H1 (cell line): ENCODE results near the gene EHD4. TPM values are rescaled to one million over a fixed set of nuclear protein-coding genes. Genes with fewer than 3 reads are reported as not detected.

ENCODE experiments used
- ATF3 ChIP-seq: IDR thresholded peaks from 2 replicates; pipeline ENCODE4 v1.6.1; 2011; ENCODE audit warnings: low read depth, mild to moderate bottlenecking, low read length; ENCODE audit not compliant: insufficient read depth
- CBX8 ChIP-seq: fragments of 300-800, 300-1000 bp; sonication (generic); IDR thresholded peaks from 2 replicates; pipeline ENCODE4 v1.7.1; 2016; ENCODE audit warnings: low read depth, low read length, borderline replicate concordance
- CHD7 ChIP-seq: fragments of 300-600 bp; sonication (generic); IDR thresholded peaks from 2 replicates; pipeline ENCODE4 v1.7.1; 2012; ENCODE audit warnings: low read length, moderate library complexity, mild to moderate bottlenecking, inconsistent platforms; ENCODE audit not compliant: insufficient replicate concordance
- CREB1 ChIP-seq: IDR thresholded peaks from 2 replicates; pipeline ENCODE4 v1.6.1; 2012; ENCODE audit warnings: inconsistent platforms
- KDM5A ChIP-seq: fragments of 200-600 bp; IDR thresholded peaks from 2 replicates; pipeline ENCODE4 v1.7.1; 2012; ENCODE audit warnings: mild to moderate bottlenecking, low read length, inconsistent platforms, mixed read lengths
- MAX ChIP-seq: IDR thresholded peaks from 2 replicates; pipeline ENCODE4 v1.6.1; 2012; ENCODE audit warnings: inconsistent platforms
- NANOG ChIP-seq: IDR thresholded peaks from 2 replicates; pipeline ENCODE4 v1.6.1; 2011; ENCODE audit warnings: low read length, low read depth, mild to moderate bottlenecking, inconsistent platforms; ENCODE audit not compliant: insufficient read depth, poor library complexity, severe bottlenecking
- PHF8 ChIP-seq: fragments of 200-600 bp; sonication (generic); conservative IDR thresholded peaks from 2 replicates; pipeline ENCODE4 v1.7.1; 2012; ENCODE audit warnings: low read depth, mild to moderate bottlenecking, inconsistent platforms, low read length, moderate library complexity
- POLR2AphosphoS5 ChIP-seq: IDR thresholded peaks from 2 replicates; pipeline ENCODE4 v1.6.1; 2011; ENCODE audit warnings: low read depth, low read length
- SP1 ChIP-seq: IDR thresholded peaks from 2 replicates; pipeline ENCODE4 v1.6.1; 2011; ENCODE audit warnings: low read depth, low read length
- TCF12 ChIP-seq: IDR thresholded peaks from 2 replicates; pipeline ENCODE4 v1.6.1; 2011; ENCODE audit warnings: low read depth, mild to moderate bottlenecking, low read length
- YY1 ChIP-seq: IDR thresholded peaks from 2 replicates; pipeline ENCODE4 v1.6.1; 2011; ENCODE audit warnings: low read depth, mild to moderate bottlenecking, low read length
- polyA plus RNA-seq, 7 experiments: library from polyadenylated mRNA; depleted of rRNA in 3 of 7; stranded (reverse) in 5 of 7; unstranded in 2 of 7; fragments of >200 nt in 5 of 7; fragments of 200-250 nt in 2 of 7; gene quantifications; 1 replicate in 5 of 7; 2 replicates in 1 of 7; 4 replicates in 1 of 7; pipeline versions ENCODE4 v1.2.1 to v1.2.3, GENCODE V29; 2011 to 2013; ENCODE audit warnings: missing spikeins in 2 of 7, mixed read lengths in 2 of 7
- total RNA-seq: library from RNA; stranded (reverse); fragmentation: NEBNext Ultra II Directional; extraction: Animal tissue kit (Norgen Biotek cat#: 25700); gene quantifications from 2 replicates; pipeline ENCODE4 v1.2.1, GENCODE V29; 2021

Gene EHD4
- total and polyA plus RNA-seq, 2 of the 8 experiments (the other 6 are each of a cell fraction or from before 2014, with no cell fraction given): 17.5 to 24.5 TPM

GRCh38 chr15:41848631-41849030 is 123.7 kb downstream of the EHD4 start (continued):
- TF ChIP-seq CHD7: no peak
- TF ChIP-seq MAX: no peak
- no peak for TF ChIP-seq NANOG
- TF ChIP-seq KDM5A: no peak
- no peak for TF ChIP-seq YY1
- no peak for TF ChIP-seq CBX8
- TF ChIP-seq ATF3: no peak
- TF ChIP-seq CREB1: no peak
- no peak for TF ChIP-seq PHF8
- TF ChIP-seq SP1: no peak
- no peak for TF ChIP-seq TCF12
- no peak for TF ChIP-seq POLR2AphosphoS5
